Ammon's horn (tissue), 1 donor: ENCODE data around the gene GDF11.

ENCODE experiments used
- DNase-seq: peaks from one replicate; pipeline ENCODE4 v3.0.0-alpha.2; 2016; ENCODE audit warnings: low spot score

Gene GDF11

GRCh38 chr12:55795950-55796349 lies 53.0 kb downstream of the GDF11 start:
- no peak for DNase-seq

DNA sequence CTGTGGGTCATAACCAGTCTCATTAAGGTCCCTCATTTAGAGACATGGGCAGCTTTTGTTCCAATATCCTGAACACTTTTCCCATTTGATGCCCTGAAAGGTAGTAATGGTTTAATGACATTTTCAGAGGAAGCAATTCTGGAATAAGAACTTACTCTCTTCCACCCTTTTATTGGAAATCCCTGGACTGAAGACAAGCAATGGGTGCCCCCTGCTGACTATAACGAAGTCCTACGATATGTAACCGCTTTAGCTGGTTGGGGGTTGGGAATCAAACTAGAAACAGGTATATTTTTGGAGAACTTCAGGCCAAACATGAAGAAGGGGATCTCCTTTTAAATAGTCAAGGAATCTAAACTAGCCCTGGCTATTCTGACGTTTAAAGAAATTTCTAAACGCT lies 54.1 kb downstream of the GDF11 start:
- peak; percentile 66 for DNase-seq

- no peak for DNase-seq
Observed at GRCh38 chr12:55797550-55797949, 54.6 kb downstream of the GDF11 start.
